IMR-90 (cell line): Measurements from ENCODE around the gene IDS. TPM values are rescaled to one million over a fixed set of nuclear protein-coding genes. Genes with fewer than 3 reads are reported as not detected.

ENCODE experiments used
- ATAC-seq: fragments of 200-7000 bp; cut with Tn5 transposase; 2 replicates; pipeline ENCODE4 v1.9.1; 2020; ENCODE audit warnings: low read depth, mild to moderate bottlenecking, moderate library complexity
- BruUV-seq: library from RNA; stranded (reverse); fragments of 400-500 nt; replicated peaks from 2 replicates; lab custom pipeline; 2021; lab: Mats Ljungman, UMichigan
- CTCF ChIA-PET: fragments of 300-600 bp; formaldehyde crosslinking; extraction: SDS; loops from one replicate; lab custom pipeline; 2021; ENCODE audit warnings: antibody characterized with exemption; lab: Yijun Ruan, JAX
- POLR2A ChIA-PET: fragments of 300-600 bp; sonication (Branson Sonifier 250); formaldehyde crosslinking; loops from one replicate; lab custom pipeline; 2022; ENCODE audit warnings: antibody characterized with exemption; ENCODE audit not compliant: unreplicated experiment; lab: Charles Lee
- DNase-seq: peaks from one replicate; pipeline ENCODE4 v3.0.0; 2013
- H2AFZ ChIP-seq: replicated peaks from 2 replicates; pipeline ENCODE3; 2013; ENCODE audit warnings: low read length, mild to moderate bottlenecking; ENCODE audit not compliant: poor library complexity
- H2AK5ac ChIP-seq: 2 replicates; pipeline ENCODE4 v1.6.1; 2013; ENCODE audit warnings: low read depth, low read length, inconsistent platforms
- H2AK9ac ChIP-seq: replicated peaks from 2 replicates; pipeline ENCODE3; 2013; ENCODE audit warnings: mild to moderate bottlenecking, low read depth, low read length, moderate library complexity; ENCODE audit not compliant: poor library complexity
- H2BK120ac ChIP-seq: 2 replicates; pipeline ENCODE4 v1.6.1; 2013; ENCODE audit warnings: low read depth, low read length, inconsistent platforms
- H2BK15ac ChIP-seq: 3 replicates; pipeline ENCODE4 v1.6.1; 2013; ENCODE audit warnings: low read depth, low read length, inconsistent platforms
- H2BK20ac ChIP-seq: 2 replicates; pipeline ENCODE4 v1.6.1; 2013; ENCODE audit warnings: low read depth, mild to moderate bottlenecking, inconsistent platforms, low read length, moderate library complexity
- H2BK5ac ChIP-seq: 2 replicates; pipeline ENCODE4 v1.6.1; 2013; ENCODE audit warnings: mild to moderate bottlenecking, low read depth, low read length, inconsistent platforms; ENCODE audit not compliant: poor library complexity, severe bottlenecking
- H3K14ac ChIP-seq: replicated peaks from 2 replicates; pipeline ENCODE4 v1.6.1; 2013; ENCODE audit warnings: low read depth, low read length, inconsistent platforms
- H3K18ac ChIP-seq: 2 replicates; pipeline ENCODE4 v1.6.1; 2013; ENCODE audit warnings: low read depth, low read length, control low read depth
- H3K23ac ChIP-seq: 2 replicates; pipeline ENCODE4 v1.6.1; 2013; ENCODE audit warnings: low read depth, low read length, inconsistent platforms
- H3K27ac ChIP-seq: 2 replicates; pipeline ENCODE4 v1.5.1; 2013; ENCODE audit warnings: mild to moderate bottlenecking, control low read depth, low read length; ENCODE audit not compliant: insufficient read depth
- H3K27me3 ChIP-seq: 2 replicates; pipeline ENCODE4 v1.6.1; 2013; ENCODE audit warnings: low read length; ENCODE audit not compliant: control insufficient read depth, insufficient read depth
- H3K36me3 ChIP-seq: 2 replicates; pipeline ENCODE4 v1.6.1; 2013; ENCODE audit warnings: low read length, mixed read lengths; ENCODE audit not compliant: control insufficient read depth, insufficient read depth
- H3K4ac ChIP-seq: 2 replicates; pipeline ENCODE4 v1.6.1; 2013; ENCODE audit warnings: low read depth, low read length, inconsistent platforms
- H3K4me1 ChIP-seq: 2 replicates; pipeline ENCODE4 v1.6.1; 2013; ENCODE audit warnings: low read length, mixed read lengths; ENCODE audit not compliant: control insufficient read depth, insufficient read depth
- H3K4me2 ChIP-seq: 2 replicates; pipeline ENCODE4 v1.6.1; 2013; ENCODE audit warnings: low read depth, mild to moderate bottlenecking, control low read depth, low read length, moderate library complexity
- H3K4me3 ChIP-seq: 2 replicates; pipeline ENCODE4 v1.5.1; 2013; ENCODE audit warnings: low read depth, mild to moderate bottlenecking, control low read depth, low read length, moderate library complexity; ENCODE audit not compliant: insufficient read depth
- H3K56ac ChIP-seq: 2 replicates; pipeline ENCODE4 v1.6.1; 2013; ENCODE audit warnings: low read length, inconsistent platforms; ENCODE audit not compliant: insufficient read depth; ENCODE audit errors: extremely low read depth
- H3K79me1 ChIP-seq, 2 experiments: 2 replicates each; pipeline ENCODE4 v1.6.1; 2013; ENCODE audit warnings: low read length in 2 of 2, inconsistent platforms in 1 of 2, low read depth in 1 of 2
- H3K9ac ChIP-seq: 2 replicates; pipeline ENCODE4 v1.6.1; 2013; ENCODE audit warnings: low read depth, low read length, control low read depth
- H3K9me1 ChIP-seq: 2 replicates; pipeline ENCODE4 v1.6.1; 2013; ENCODE audit warnings: low read length, inconsistent platforms; ENCODE audit not compliant: insufficient read depth
- H3K9me3 ChIP-seq: 2 replicates; pipeline ENCODE4 v1.6.1; 2013; ENCODE audit warnings: low read length; ENCODE audit not compliant: control insufficient read depth, insufficient read depth
- H4K20me1 ChIP-seq: 2 replicates; pipeline ENCODE4 v1.6.1; 2013; ENCODE audit warnings: low read length, inconsistent platforms; ENCODE audit not compliant: insufficient read depth
- H4K5ac ChIP-seq: 2 replicates; pipeline ENCODE4 v1.6.1; 2013; ENCODE audit warnings: mild to moderate bottlenecking, low read depth, low read length, control low read depth
- H4K8ac ChIP-seq, 2 experiments: 2 replicates each; pipeline ENCODE4 v1.6.1; 2013; ENCODE audit warnings: low read depth in 2 of 2, low read length in 2 of 2, control low read depth in 1 of 2, inconsistent platforms in 1 of 2
- H4K91ac ChIP-seq: 2 replicates; pipeline ENCODE4 v1.6.1; 2013; ENCODE audit warnings: low read depth, low read length, inconsistent platforms; ENCODE audit not compliant: insufficient read depth
- BHLHE40 ChIP-seq: fragments of 150-350 bp; IDR thresholded peaks from 2 replicates; pipeline ENCODE4 v1.6.1; 2016; ENCODE audit warnings: mild to moderate bottlenecking, low read depth, low read length
- CHD1 ChIP-seq: IDR thresholded peaks from 2 replicates; pipeline ENCODE4 v1.6.1; 2012; ENCODE audit warnings: low read depth, low read length, improper control_type of control experiment
- FOS ChIP-seq: fragments of 150-350 bp; IDR thresholded peaks from 2 replicates; pipeline ENCODE4 v1.6.1; 2016; ENCODE audit warnings: low read depth, low read length
- MAFK ChIP-seq: IDR thresholded peaks from 2 replicates; pipeline ENCODE4 v1.6.1; 2012; ENCODE audit warnings: low read depth, low read length, improper control_type of control experiment
- MAZ ChIP-seq: IDR thresholded peaks from 2 replicates; pipeline ENCODE4 v1.6.1; 2012; ENCODE audit warnings: low read depth, mild to moderate bottlenecking, low read length, improper control_type of control experiment, moderate library complexity, borderline replicate concordance
- MXI1 ChIP-seq: IDR thresholded peaks from 2 replicates; pipeline ENCODE4 v1.6.1; 2012; ENCODE audit warnings: low read depth, mild to moderate bottlenecking, low read length, moderate library complexity, borderline replicate concordance
- NFE2L2 ChIP-seq: fragments of 150-350 bp; IDR thresholded peaks from 2 replicates; pipeline ENCODE4 v1.6.1; 2016; ENCODE audit warnings: low read depth, mild to moderate bottlenecking, low read length
- POLR2A ChIP-seq: IDR thresholded peaks from 2 replicates; pipeline ENCODE4 v1.6.1; 2012; ENCODE audit warnings: mild to moderate bottlenecking, low read depth, low read length
- RAD21 ChIP-seq: IDR thresholded peaks from 2 replicates; pipeline ENCODE4 v1.6.1; 2012; ENCODE audit warnings: low read length, improper control_type of control experiment
- RCOR1 ChIP-seq: IDR thresholded peaks from 2 replicates; pipeline ENCODE4 v1.6.1; 2012; ENCODE audit warnings: mild to moderate bottlenecking, low read length, improper control_type of control experiment; ENCODE audit not compliant: insufficient replicate concordance
- SMC3 ChIP-seq: fragments of 150-350 bp; IDR thresholded peaks from 2 replicates; pipeline ENCODE4 v1.6.1; 2016; ENCODE audit warnings: low read depth, mild to moderate bottlenecking, antibody characterized with exemption, low read length, moderate library complexity
- WGBS, 2 experiments: methylation state at CpG; one replicate each; pipeline versions ENCODE4 v1.1.5 to v1.1.7; 2013; ENCODE audit warnings: missing lambda C conversion rate in 2 of 2; ENCODE audit not compliant: insufficient read length in 1 of 2; ENCODE audit errors: extremely low coverage in 2 of 2; 5-methylcytosine and 5-hydroxymethylcytosine counted together
- dilution Hi-C: fragments of 300-500 bp; cut with HindIII; formaldehyde crosslinking; loops from one replicate; pipeline ENCODE4 v1.14.3; 2018; ENCODE audit warnings: low sequenced_read_pairs; ENCODE audit not compliant: unreplicated experiment
- in situ Hi-C: fragments of 300-500 bp; cut with MboI; formaldehyde crosslinking; loops from 3 replicates; pipeline ENCODE4 v1.14.3; 2019; ENCODE audit warnings: low sequenced_read_pairs, inconsistent platforms, mixed read lengths
- intact Hi-C: fragments of 100-400 bp; cut with micrococcal nuclease; formaldehyde crosslinking; loops from 2 replicates; pipeline ENCODE4 v1.10.0; 2022
- polyA plus RNA-seq, 3 experiments: library from polyadenylated mRNA; depleted of rRNA; stranded (reverse); fragments of >200 nt; gene quantifications; 2 replicates each; pipeline ENCODE4 v1.2.3, GENCODE V29; 2012; ENCODE audit warnings: low replicate concordance in 1 of 3
- total RNA-seq: library from RNA; depleted of rRNA; stranded (reverse); fragments of >200 nt; gene quantifications from 2 replicates; pipeline ENCODE4 v1.2.3, GENCODE V29; 2012
- TF ChIP-seq, protein P1 (sequence below): fragments of 150-350 bp; IDR thresholded peaks from 2 replicates; pipeline ENCODE4 v1.6.1; 2016; ENCODE audit warnings: low read depth, mild to moderate bottlenecking, low read length, moderate library complexity, borderline replicate concordance
- TF ChIP-seq, protein P2 (sequence below): conservative IDR thresholded peaks from 2 replicates; pipeline ENCODE4 v1.5.1; 2012; ENCODE audit warnings: mild to moderate bottlenecking, low read depth, low read length, improper control_type of control experiment

Gene IDS
- total and polyA plus RNA-seq, 2 of the 4 experiments (the other 2 are of a cell fraction): 26.3 to 56.9 TPM

DNA sequence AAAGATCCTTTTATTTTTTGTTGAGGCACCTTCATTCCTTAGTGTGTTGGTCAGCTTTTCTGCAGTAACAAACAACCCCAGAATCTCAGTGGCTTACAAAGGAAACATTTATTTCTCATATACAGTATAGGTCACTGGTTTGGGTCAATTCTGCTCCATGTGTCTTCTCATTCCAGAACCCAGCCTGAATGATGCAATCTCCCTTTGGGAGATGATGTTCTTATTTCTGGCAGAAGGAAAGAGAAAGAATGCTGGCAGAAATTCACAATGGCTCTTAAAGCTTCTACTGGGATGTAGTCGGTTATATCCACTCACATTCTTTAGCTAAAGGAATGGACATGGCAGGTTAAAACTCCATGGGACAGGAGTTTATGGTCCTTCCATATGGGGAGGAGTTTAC lies 42.3 kb downstream of the IDS start:
- no TSS peak for BruUV-seq
- H2BK20ac ChIP-seq: no peak overlapping the region
- H3K18ac ChIP-seq: no peak overlapping the region
- no peak overlapping the region for H4K8ac ChIP-seq
- no peak overlapping the region for H3K27ac ChIP-seq
- H2AK9ac ChIP-seq: no peak overlapping the region
- no peak overlapping the region for H2AFZ ChIP-seq
- H3K4ac ChIP-seq: no peak overlapping the region
- H3K79me1 ChIP-seq: no peaks in the 10 kb centered on the region
- TF ChIP-seq SMC3 (no peak), MAFK (no peak), FOS (no peak), RCOR1 (no peak), MXI1 (no peak), BHLHE40 (no peak), CHD1 (no peak), RAD21 (no peak), POLR2A (no peak), MAZ (no peak), NFE2L2 (no peak)
- TF ChIP-seq, protein P1, sequence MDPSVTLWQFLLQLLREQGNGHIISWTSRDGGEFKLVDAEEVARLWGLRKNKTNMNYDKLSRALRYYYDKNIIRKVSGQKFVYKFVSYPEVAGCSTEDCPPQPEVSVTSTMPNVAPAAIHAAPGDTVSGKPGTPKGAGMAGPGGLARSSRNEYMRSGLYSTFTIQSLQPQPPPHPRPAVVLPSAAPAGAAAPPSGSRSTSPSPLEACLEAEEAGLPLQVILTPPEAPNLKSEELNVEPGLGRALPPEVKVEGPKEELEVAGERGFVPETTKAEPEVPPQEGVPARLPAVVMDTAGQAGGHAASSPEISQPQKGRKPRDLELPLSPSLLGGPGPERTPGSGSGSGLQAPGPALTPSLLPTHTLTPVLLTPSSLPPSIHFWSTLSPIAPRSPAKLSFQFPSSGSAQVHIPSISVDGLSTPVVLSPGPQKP: no peak
- TF ChIP-seq, protein P2, sequence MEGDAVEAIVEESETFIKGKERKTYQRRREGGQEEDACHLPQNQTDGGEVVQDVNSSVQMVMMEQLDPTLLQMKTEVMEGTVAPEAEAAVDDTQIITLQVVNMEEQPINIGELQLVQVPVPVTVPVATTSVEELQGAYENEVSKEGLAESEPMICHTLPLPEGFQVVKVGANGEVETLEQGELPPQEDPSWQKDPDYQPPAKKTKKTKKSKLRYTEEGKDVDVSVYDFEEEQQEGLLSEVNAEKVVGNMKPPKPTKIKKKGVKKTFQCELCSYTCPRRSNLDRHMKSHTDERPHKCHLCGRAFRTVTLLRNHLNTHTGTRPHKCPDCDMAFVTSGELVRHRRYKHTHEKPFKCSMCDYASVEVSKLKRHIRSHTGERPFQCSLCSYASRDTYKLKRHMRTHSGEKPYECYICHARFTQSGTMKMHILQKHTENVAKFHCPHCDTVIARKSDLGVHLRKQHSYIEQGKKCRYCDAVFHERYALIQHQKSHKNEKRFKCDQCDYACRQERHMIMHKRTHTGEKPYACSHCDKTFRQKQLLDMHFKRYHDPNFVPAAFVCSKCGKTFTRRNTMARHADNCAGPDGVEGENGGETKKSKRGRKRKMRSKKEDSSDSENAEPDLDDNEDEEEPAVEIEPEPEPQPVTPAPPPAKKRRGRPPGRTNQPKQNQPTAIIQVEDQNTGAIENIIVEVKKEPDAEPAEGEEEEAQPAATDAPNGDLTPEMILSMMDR: no peak
- no peaks in the 10 kb centered on the region for H3K27me3 ChIP-seq
- CTCF ChIA-PET: no interaction called here
- H2BK120ac ChIP-seq: no peak overlapping the region
- H3K14ac ChIP-seq: no peak overlapping the region
- POLR2A ChIA-PET: no interaction called here
- H3K9me3 ChIP-seq: no peaks in the 10 kb centered on the region
- H3K4me1 ChIP-seq: no peaks in the 10 kb centered on the region
- dilution Hi-C loops (no loop called here), intact Hi-C loops (no loop called here), in situ Hi-C loops (no loop called here)
- no peaks in the 10 kb centered on the region for H3K36me3 ChIP-seq
- H3K9me1 ChIP-seq: no peaks in the 10 kb centered on the region
- H3K56ac ChIP-seq: no peak overlapping the region
- no peak for ATAC-seq
- no peak overlapping the region for H2BK15ac ChIP-seq
- H3K4me2 ChIP-seq: no peak overlapping the region
- DNase-seq: no peak
- H4K5ac ChIP-seq: no peak overlapping the region
- no peak overlapping the region for H3K9ac ChIP-seq
- H3K4me3 ChIP-seq: no peak overlapping the region
- no peak overlapping the region for H2AK5ac ChIP-seq
- H2BK5ac ChIP-seq: no peak overlapping the region
- H3K23ac ChIP-seq: no peak overlapping the region
- no peaks in the 10 kb centered on the region for H4K20me1 ChIP-seq
- H4K91ac ChIP-seq: no peak overlapping the region
- no CpG with 5 or more reads among the region's 1 CpG for WGBS, 2 experiments
